Measurements from ENCODE around the gene POMGNT2.

DNA sequence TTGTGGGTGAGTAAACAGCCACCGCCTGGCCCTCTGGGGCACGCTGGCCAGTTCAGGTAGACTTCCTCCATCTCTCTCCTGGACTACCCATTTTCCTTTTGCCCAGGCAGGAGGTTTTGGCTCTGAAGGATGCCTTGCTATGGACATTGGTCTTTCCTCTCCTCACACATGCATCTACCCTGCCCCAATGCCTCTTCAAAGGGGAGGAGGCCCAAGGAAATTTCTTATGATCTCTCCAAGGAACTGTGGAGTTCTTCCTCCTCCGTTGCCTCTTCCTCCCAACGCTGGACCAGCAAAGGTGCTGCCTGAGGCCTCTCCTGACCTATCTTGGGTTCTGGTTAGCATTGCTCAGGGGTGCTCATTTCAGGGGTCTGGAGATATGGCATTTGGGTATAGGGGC lies 33.5 kb downstream of the POMGNT2 start:
- TF ChIP-seq, protein P1, sequence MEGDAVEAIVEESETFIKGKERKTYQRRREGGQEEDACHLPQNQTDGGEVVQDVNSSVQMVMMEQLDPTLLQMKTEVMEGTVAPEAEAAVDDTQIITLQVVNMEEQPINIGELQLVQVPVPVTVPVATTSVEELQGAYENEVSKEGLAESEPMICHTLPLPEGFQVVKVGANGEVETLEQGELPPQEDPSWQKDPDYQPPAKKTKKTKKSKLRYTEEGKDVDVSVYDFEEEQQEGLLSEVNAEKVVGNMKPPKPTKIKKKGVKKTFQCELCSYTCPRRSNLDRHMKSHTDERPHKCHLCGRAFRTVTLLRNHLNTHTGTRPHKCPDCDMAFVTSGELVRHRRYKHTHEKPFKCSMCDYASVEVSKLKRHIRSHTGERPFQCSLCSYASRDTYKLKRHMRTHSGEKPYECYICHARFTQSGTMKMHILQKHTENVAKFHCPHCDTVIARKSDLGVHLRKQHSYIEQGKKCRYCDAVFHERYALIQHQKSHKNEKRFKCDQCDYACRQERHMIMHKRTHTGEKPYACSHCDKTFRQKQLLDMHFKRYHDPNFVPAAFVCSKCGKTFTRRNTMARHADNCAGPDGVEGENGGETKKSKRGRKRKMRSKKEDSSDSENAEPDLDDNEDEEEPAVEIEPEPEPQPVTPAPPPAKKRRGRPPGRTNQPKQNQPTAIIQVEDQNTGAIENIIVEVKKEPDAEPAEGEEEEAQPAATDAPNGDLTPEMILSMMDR (conservative IDR thresholded peaks at IDR 0.05; ENCODE audit: low read depth, low read length): no peak
- no peak for TF ChIP-seq EZH2 (IDR thresholded peaks at IDR 0.05; ENCODE audit: low read length, unreplicated experiment)

Data from PC-3 (cell line).